H9 (cell line): Measurements from ENCODE around the gene MRPS18A. TPM values are rescaled to one million over a fixed set of nuclear protein-coding genes. Genes with fewer than 3 reads are reported as not detected.
"Not testable (repeated sequence)": the region's sequence is repeated elsewhere in the genome, so short reads cannot be mapped to it uniquely, and the experiment has no call there.

ENCODE experiments used
- DNase-seq: peaks from one replicate; pipeline ENCODE4 v3.0.0-alpha.2; 2017
- H2AFZ ChIP-seq: one replicate; pipeline ENCODE4 v1.6.1; 2013; ENCODE audit warnings: mild to moderate bottlenecking, low read length, control low read depth, moderate library complexity
- H2AK5ac ChIP-seq: 2 replicates; pipeline ENCODE4 v1.6.1; 2013; ENCODE audit warnings: low read length, control low read depth, mixed read lengths; ENCODE audit not compliant: insufficient read length
- H2BK120ac ChIP-seq: one replicate; pipeline ENCODE4 v1.6.1; 2013; ENCODE audit warnings: low read depth, mild to moderate bottlenecking, low read length, control low read depth, inconsistent platforms; ENCODE audit not compliant: poor library complexity, severe bottlenecking
- H2BK12ac ChIP-seq: 2 replicates; pipeline ENCODE4 v1.6.1; 2013; ENCODE audit warnings: low read length, control low read depth, mixed read lengths, low read depth; ENCODE audit not compliant: insufficient read length
- H2BK15ac ChIP-seq: 2 replicates; pipeline ENCODE4 v1.6.1; 2013; ENCODE audit warnings: low read depth, low read length, control low read depth
- H2BK20ac ChIP-seq: one replicate; pipeline ENCODE4 v1.6.1; 2013; ENCODE audit warnings: low read depth, mild to moderate bottlenecking, low read length, control low read depth, inconsistent platforms; ENCODE audit not compliant: poor library complexity, severe bottlenecking
- H2BK5ac ChIP-seq: 2 replicates; pipeline ENCODE4 v1.6.1; 2013; ENCODE audit warnings: low read length, control low read depth, mixed read lengths; ENCODE audit not compliant: insufficient read length
- H3K14ac ChIP-seq: 2 replicates; pipeline ENCODE4 v1.6.1; 2013; ENCODE audit warnings: low read length, control low read depth; ENCODE audit not compliant: insufficient read depth
- H3K18ac ChIP-seq: 2 replicates; pipeline ENCODE4 v1.6.1; 2013; ENCODE audit warnings: low read depth, mild to moderate bottlenecking, mixed read lengths, low read length, control low read depth; ENCODE audit not compliant: insufficient read length
- H3K23ac ChIP-seq: 2 replicates; pipeline ENCODE4 v1.6.1; 2013; ENCODE audit warnings: low read length, control low read depth, mixed read lengths, low read depth; ENCODE audit not compliant: insufficient read length
- H3K23me2 ChIP-seq: 2 replicates; pipeline ENCODE4 v1.6.1; 2013; ENCODE audit warnings: low read depth, mild to moderate bottlenecking, mixed read lengths, low read length, control low read depth; ENCODE audit not compliant: insufficient read length, poor library complexity, severe bottlenecking
- H3K27ac ChIP-seq: 2 replicates; pipeline ENCODE4 v1.5.1; 2013; ENCODE audit warnings: low read length, control low read depth, mixed read lengths, low read depth; ENCODE audit not compliant: insufficient read length
- H3K27me3 ChIP-seq: 2 replicates; pipeline ENCODE4 v1.6.1; 2013; ENCODE audit warnings: low read length, control low read depth, inconsistent platforms; ENCODE audit not compliant: insufficient read depth
- H3K4ac ChIP-seq: 2 replicates; pipeline ENCODE4 v1.6.1; 2013; ENCODE audit warnings: low read depth, mild to moderate bottlenecking, control low read depth, inconsistent platforms, low read length, moderate library complexity
- H3K4me1 ChIP-seq: 2 replicates; pipeline ENCODE4 v1.6.1; 2013; ENCODE audit warnings: low read length, control low read depth, inconsistent platforms; ENCODE audit not compliant: insufficient read depth
- H3K4me2 ChIP-seq: 2 replicates; pipeline ENCODE4 v1.6.1; 2013; ENCODE audit warnings: low read length, control low read depth, mixed read lengths; ENCODE audit not compliant: insufficient read length, insufficient read depth
- H3K56ac ChIP-seq: 2 replicates; pipeline ENCODE4 v1.6.1; 2013; ENCODE audit warnings: low read depth, mild to moderate bottlenecking, mixed read lengths, low read length, control low read depth; ENCODE audit not compliant: insufficient read length
- H3K79me1 ChIP-seq: 2 replicates; pipeline ENCODE4 v1.6.1; 2013; ENCODE audit warnings: low read depth, mild to moderate bottlenecking, moderate library complexity, low read length, control low read depth, inconsistent platforms; ENCODE audit not compliant: insufficient read depth, poor library complexity, severe bottlenecking
- H3K79me2 ChIP-seq: 2 replicates; pipeline ENCODE4 v1.6.1; 2013; ENCODE audit warnings: low read length, control low read depth, inconsistent platforms; ENCODE audit not compliant: insufficient read depth
- H3K9ac ChIP-seq: 2 replicates; pipeline ENCODE4 v1.6.1; 2013; ENCODE audit warnings: low read length, control low read depth, mixed read lengths; ENCODE audit not compliant: insufficient read length; ENCODE audit errors: extremely low read depth
- H3K9me3 ChIP-seq: one replicate; pipeline ENCODE4 v1.6.1; 2013; ENCODE audit warnings: low read depth, low read length, inconsistent platforms; ENCODE audit not compliant: control insufficient read depth
- H3T11ph ChIP-seq: one replicate; pipeline ENCODE4 v1.6.1; 2013; ENCODE audit warnings: mild to moderate bottlenecking, low read length, control low read depth, inconsistent platforms
- H4K20me1 ChIP-seq: one replicate; pipeline ENCODE4 v1.6.1; 2013; ENCODE audit not compliant: control insufficient read depth, insufficient read length, insufficient read depth
- H4K5ac ChIP-seq: 2 replicates; pipeline ENCODE4 v1.6.1; 2013; ENCODE audit warnings: low read depth, mild to moderate bottlenecking, mixed read lengths, low read length, control low read depth; ENCODE audit not compliant: insufficient read length
- H4K8ac ChIP-seq: replicated peaks from 2 replicates; pipeline ENCODE4 v1.6.1; 2013; ENCODE audit warnings: low read length, control low read depth, mixed read lengths, low read depth; ENCODE audit not compliant: insufficient read length
- H4K91ac ChIP-seq: 2 replicates; pipeline ENCODE4 v1.6.1; 2013; ENCODE audit warnings: low read depth, mild to moderate bottlenecking, moderate library complexity, mixed read lengths, low read length, control low read depth; ENCODE audit not compliant: insufficient read length
- H3K27ac Mint-ChIP-seq, 3 experiments: 2 replicates in 2 of 3; 3 replicates in 1 of 3; pipeline ENCODE4 v1.8.0; 2020 to 2021; ENCODE audit warnings: mixed read lengths in 3 of 3, mild to moderate bottlenecking in 1 of 3, moderate library complexity in 1 of 3
- H3K27me3 Mint-ChIP-seq: 2 replicates; pipeline ENCODE4 v1.8.0; 2021; ENCODE audit warnings: low read depth, mild to moderate bottlenecking, moderate library complexity, mixed read lengths
- H3K36me3 Mint-ChIP-seq, 3 experiments: 2 replicates in 2 of 3; 3 replicates in 1 of 3; pipeline ENCODE4 v1.8.0; 2020 to 2021; ENCODE audit warnings: low read depth in 3 of 3, mixed read lengths in 3 of 3; ENCODE audit not compliant: insufficient read depth in 1 of 3
- H3K4me1 Mint-ChIP-seq, 2 experiments: 2 replicates each; pipeline ENCODE4 v1.8.0; 2020; ENCODE audit warnings: mixed read lengths in 2 of 2
- H3K4me3 Mint-ChIP-seq, 2 experiments: 2 replicates in 1 of 2; 3 replicates in 1 of 2; pipeline ENCODE4 v1.8.0; 2020 to 2021; ENCODE audit warnings: mild to moderate bottlenecking in 2 of 2, mixed read lengths in 2 of 2, moderate library complexity in 1 of 2
- H3K9me3 Mint-ChIP-seq, 2 experiments: 2 replicates in 1 of 2; 3 replicates in 1 of 2; pipeline ENCODE4 v1.8.0; 2020; ENCODE audit warnings: mild to moderate bottlenecking in 2 of 2, mixed read lengths in 2 of 2, moderate library complexity in 1 of 2
- WGBS: extraction: QIAGEN DNeasy Blood & Tissue Kit; methylation state at CpG from one replicate; pipeline ENCODE4 v1.1.7; 2013; ENCODE audit warnings: missing lambda C conversion rate, low lambda C conversion rate, mixed read lengths; ENCODE audit not compliant: insufficient read length; ENCODE audit errors: extremely low coverage; 5-methylcytosine and 5-hydroxymethylcytosine counted together
- total RNA-seq: library from RNA; stranded (reverse); gene quantifications from 2 replicates; pipeline ENCODE4 v1.2.1, GENCODE V29; 2021
- TF ChIP-seq, protein P1 (sequence below): fragments of 200-600 bp; sonication (generic); conservative IDR thresholded peaks from 3 replicates; pipeline ENCODE4 v1.8.0; 2021; ENCODE audit warnings: antibody characterized with exemption, mild to moderate bottlenecking

MRPS18A gene
- total RNA-seq, 1 experiment from 2014 or later: 65.1 TPM

DNA sequence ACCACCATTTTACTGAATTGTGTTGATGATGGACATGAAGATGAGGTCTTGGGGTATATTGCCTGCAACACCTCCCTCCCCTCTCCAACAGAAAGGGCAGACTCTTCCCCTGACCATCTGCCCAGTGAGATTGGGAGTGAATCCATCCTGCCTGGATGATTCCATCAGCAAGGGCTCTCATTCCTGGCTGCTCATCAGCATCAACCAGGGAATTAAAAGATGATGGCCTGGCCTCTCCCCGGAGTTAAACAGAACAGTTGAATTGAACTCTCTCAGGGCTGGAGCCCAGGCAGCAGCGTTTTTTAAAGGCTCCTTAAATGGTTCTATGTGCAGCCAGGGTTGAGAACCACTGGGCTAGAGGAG is 14.6 kb upstream of the MRPS18A start:
- H3K79me1 ChIP-seq: no peaks in the 10 kb centered on the region
- no peaks in the 10 kb centered on the region for H4K20me1 ChIP-seq
- H3K4ac ChIP-seq: no peak overlapping the region
- H4K8ac ChIP-seq: no peak overlapping the region
- TF ChIP-seq, protein P1, sequence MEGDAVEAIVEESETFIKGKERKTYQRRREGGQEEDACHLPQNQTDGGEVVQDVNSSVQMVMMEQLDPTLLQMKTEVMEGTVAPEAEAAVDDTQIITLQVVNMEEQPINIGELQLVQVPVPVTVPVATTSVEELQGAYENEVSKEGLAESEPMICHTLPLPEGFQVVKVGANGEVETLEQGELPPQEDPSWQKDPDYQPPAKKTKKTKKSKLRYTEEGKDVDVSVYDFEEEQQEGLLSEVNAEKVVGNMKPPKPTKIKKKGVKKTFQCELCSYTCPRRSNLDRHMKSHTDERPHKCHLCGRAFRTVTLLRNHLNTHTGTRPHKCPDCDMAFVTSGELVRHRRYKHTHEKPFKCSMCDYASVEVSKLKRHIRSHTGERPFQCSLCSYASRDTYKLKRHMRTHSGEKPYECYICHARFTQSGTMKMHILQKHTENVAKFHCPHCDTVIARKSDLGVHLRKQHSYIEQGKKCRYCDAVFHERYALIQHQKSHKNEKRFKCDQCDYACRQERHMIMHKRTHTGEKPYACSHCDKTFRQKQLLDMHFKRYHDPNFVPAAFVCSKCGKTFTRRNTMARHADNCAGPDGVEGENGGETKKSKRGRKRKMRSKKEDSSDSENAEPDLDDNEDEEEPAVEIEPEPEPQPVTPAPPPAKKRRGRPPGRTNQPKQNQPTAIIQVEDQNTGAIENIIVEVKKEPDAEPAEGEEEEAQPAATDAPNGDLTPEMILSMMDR: no peak
- H3K27me3 ChIP-seq: no peaks in the 10 kb centered on the region
- H2BK5ac ChIP-seq: no peak overlapping the region
- no peak overlapping the region for H2BK20ac ChIP-seq
- H3K18ac ChIP-seq: no peak overlapping the region
- H3K56ac ChIP-seq: no peak overlapping the region
- H3K23ac ChIP-seq: no peak overlapping the region
- Mint-ChIP-seq H3K4me1 (peaks cover 72 to 84% of the 10 kb centered on the region in 2 experiments), H3K9me3 (no peaks in the 10 kb centered on the region), H3K27ac (peak overlapping the region; percentile 72 to 99 (median 81)), H3K4me3 (peak overlapping the region; percentile 34 to 74), H3K36me3 (no peaks in the 10 kb centered on the region), H3K27me3 (no peaks in the 10 kb centered on the region)
- no peak overlapping the region for H2BK15ac ChIP-seq
- H2AFZ ChIP-seq: no peak overlapping the region
- H3K23me2 ChIP-seq: no peaks in the 10 kb centered on the region
- no peaks in the 10 kb centered on the region for H3K79me2 ChIP-seq
- no peak overlapping the region for H3K9ac ChIP-seq
- no peak overlapping the region for H2BK120ac ChIP-seq
- H4K5ac ChIP-seq: no peak overlapping the region
- no peak overlapping the region for H2AK5ac ChIP-seq
- peak overlapping the region; percentile 0 for H3K27ac ChIP-seq
- WGBS: no CpG with 5 or more reads among the region's 2 CpGs
- H3K4me1 ChIP-seq: peaks cover 19% of the 10 kb centered on the region; the same call in 1 of the 2 replicates
- H2BK12ac ChIP-seq: no peak overlapping the region
- peak overlapping the region; percentile 11 for H3K4me2 ChIP-seq
- DNase-seq: no peak
- no peak overlapping the region for H3T11ph ChIP-seq
- no peak overlapping the region for H3K14ac ChIP-seq
- no peaks in the 10 kb centered on the region for H3K9me3 ChIP-seq
- no peak overlapping the region for H4K91ac ChIP-seq

DNA sequence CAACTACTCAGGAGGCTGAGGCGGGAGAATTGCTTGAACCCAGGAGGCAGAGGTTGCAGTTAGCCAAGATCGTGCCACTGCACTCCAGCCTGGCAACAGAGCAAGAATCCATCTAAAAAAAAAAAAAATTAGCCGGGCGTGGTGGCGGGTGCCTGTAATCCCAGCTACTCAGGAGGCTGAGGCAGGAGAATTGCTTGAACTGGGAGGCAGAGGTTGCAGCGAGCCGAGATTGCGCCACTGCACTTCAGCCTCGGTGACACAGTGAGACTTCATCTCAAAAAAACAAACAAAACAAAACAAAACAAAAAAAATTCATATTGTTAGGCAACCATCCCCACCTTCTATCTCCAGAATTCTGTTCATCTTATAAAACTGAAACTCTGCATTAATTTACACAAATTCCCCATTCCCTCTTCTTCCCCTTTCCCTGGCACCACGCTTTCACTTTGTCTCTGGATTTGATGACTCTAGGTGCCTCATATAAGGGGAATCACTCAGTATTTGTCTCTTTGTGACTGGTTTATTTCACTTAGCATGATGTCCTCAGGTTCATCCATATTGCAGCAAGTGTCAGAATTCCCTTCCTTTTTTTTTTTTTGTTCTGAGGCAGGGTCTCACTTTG is 13.5 kb upstream of the MRPS18A start:
- H3K27ac Mint-ChIP-seq: peak overlapping the region in 2 of 3 experiments; percentile 9 to 99; a peak in 3 of 7 replicates

More for the DNA sequence above, 13.5 kb upstream of the MRPS18A start:
- not testable (repeated sequence) for DNase-seq, H2BK15ac ChIP-seq, H4K91ac ChIP-seq, H4K8ac ChIP-seq, H3K4ac ChIP-seq, H2AFZ ChIP-seq, H3K27me3 Mint-ChIP-seq, H2BK12ac ChIP-seq, H3K56ac ChIP-seq, H3K79me2 ChIP-seq, H4K5ac ChIP-seq, H2BK120ac ChIP-seq, H2BK20ac ChIP-seq, H3K4me2 ChIP-seq, H3T11ph ChIP-seq, H3K14ac ChIP-seq, H3K23ac ChIP-seq, H3K27ac ChIP-seq, H4K20me1 ChIP-seq, H3K9ac ChIP-seq, H3K79me1 ChIP-seq, H3K4me3 Mint-ChIP-seq, H3K9me3 ChIP-seq, H3K9me3 Mint-ChIP-seq, H3K36me3 Mint-ChIP-seq, H2BK5ac ChIP-seq, H3K18ac ChIP-seq, H2AK5ac ChIP-seq, H3K27me3 ChIP-seq, H3K23me2 ChIP-seq
- H3K4me1 ChIP-seq: peaks cover 19% of the 10 kb centered on the region; the same call in 1 of the 2 replicates
- no CpG with 5 or more reads among the region's 10 CpGs for WGBS
- H3K4me1 Mint-ChIP-seq: peaks cover 64 to 76% of the 10 kb centered on the region in 2 experiments
